Duodenal mucosa (tissue), 2 donors: ENCODE data around the gene EIF3A.

ENCODE experiments used
- H3K27ac ChIP-seq: one replicate; pipeline ENCODE4 v1.7.0; 2013; ENCODE audit warnings: low read depth, low read length
- H3K27me3 ChIP-seq, 2 donors: one replicate each; pipeline ENCODE4 v1.7.0; 2013; ENCODE audit warnings: low read length in 2 of 2, control low read depth in 1 of 2; ENCODE audit not compliant: insufficient read depth in 2 of 2, control insufficient read depth in 1 of 2
- H3K36me3 ChIP-seq, 2 donors: one replicate each; pipeline ENCODE4 v1.7.0; 2013; ENCODE audit warnings: low read length in 2 of 2, control low read depth in 1 of 2; ENCODE audit not compliant: insufficient read depth in 2 of 2, control insufficient read depth in 1 of 2
- H3K4me1 ChIP-seq, 2 donors: one replicate each; pipeline ENCODE4 v1.7.0; 2013; ENCODE audit warnings: low read length in 2 of 2, control low read depth in 1 of 2; ENCODE audit not compliant: insufficient read depth in 2 of 2, control insufficient read depth in 1 of 2
- H3K4me3 ChIP-seq, 2 donors: one replicate each; pipeline ENCODE4 v1.7.0; 2013; ENCODE audit warnings: low read length in 2 of 2, low read depth in 1 of 2
- H3K9ac ChIP-seq, 2 donors: one replicate each; pipeline ENCODE4 v1.7.0; 2013; ENCODE audit warnings: low read length in 2 of 2, low read depth in 1 of 2
- H3K9me3 ChIP-seq, 2 donors: one replicate each; pipeline ENCODE4 v1.7.0; 2013; ENCODE audit warnings: low read length in 2 of 2, control low read depth in 1 of 2; ENCODE audit not compliant: control insufficient read depth in 1 of 2

EIF3A gene

DNA sequence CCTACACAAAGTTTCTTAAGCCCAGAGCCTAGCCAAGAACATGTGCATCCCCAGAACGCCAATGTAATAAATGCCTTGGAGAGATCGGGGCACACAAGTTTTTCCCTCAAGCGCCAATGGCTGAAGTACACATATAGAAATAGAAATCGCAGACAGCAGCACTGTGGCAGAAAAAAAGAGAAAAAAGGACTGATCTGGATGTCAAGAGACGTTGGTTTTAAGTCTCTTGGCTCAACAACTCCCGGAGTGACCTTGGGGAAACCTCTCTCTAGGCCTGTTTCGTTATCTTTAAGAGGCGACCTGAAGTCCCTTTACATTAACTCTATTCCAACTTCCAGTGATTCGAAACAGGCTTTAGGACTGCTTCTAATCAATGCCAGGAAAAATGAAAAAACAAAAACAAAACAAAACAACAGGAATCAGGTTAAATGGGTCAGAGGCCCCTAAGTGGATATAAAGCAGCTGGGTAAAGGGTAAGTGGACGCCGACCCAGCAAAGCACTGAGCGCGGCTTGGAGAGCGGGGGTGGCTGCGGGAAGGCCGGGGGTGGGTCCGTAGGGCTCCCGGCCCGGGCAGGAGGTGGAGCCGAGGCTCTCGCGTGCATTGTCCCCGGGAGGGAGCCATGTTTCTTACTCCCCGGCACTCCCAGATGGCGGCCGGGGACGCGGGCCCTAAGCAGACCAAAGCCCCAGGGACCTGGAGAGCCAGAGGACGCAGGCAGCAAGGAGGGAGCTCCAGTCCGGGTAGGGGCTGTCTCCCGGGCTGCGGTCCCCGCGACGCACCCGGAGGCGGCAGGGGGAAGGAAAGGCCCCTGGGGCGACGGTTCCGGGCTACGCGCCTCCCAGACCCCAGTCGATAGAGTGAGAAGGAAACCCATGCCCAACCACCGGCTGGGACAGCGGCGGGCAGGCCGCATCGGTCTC is 757 bp downstream of the EIF3A start:
- no peaks in the 10 kb centered on the region for H3K36me3 ChIP-seq
- peaks cover 19 to 20% of the 10 kb centered on the region in 2 donors for H3K4me1 ChIP-seq
- peak overlapping the region; percentile 88 to 95 for H3K4me3 ChIP-seq
- H3K9me3 ChIP-seq, result no peaks in the 10 kb centered on the region
- no peaks in the 10 kb centered on the region for H3K27me3 ChIP-seq
- peak overlapping the region; percentile 95 to 96 for H3K9ac ChIP-seq
- H3K27ac ChIP-seq, result peak overlapping the region; percentile 98

DNA sequence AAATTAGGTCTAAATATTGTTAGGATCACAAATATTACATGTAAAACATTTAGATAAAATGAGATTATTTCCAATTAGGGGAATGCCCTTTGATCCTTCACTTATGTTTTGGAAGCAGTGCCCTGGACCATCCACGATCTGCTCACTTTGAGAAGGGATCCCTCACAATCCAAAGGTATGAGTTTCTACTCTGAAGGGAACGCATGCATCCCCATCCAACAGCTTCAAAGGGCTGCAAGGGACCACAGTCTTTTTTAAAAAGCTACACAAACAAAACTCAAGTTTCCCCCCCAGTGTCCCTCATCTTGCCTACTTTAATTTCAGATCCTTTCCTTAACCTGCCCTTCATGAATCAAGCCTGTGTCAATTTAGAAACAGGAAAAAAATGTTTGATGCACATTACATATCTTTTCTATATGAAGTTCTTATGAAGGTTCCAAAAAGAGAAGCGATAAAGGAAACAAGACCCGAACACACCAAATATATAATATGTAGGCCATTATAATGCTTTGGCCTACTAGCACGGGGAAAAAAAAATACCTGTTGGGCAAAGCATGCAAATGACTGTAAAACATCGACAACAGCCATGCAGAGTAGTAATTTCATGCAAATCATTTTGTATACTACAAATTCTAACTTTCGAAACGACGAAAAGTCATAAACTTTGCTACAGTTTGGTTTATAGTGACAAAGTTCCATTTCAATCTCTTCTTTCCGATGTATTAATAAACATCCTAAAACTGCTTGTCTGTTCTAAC is 2.0 kb downstream of the EIF3A start:
- Histone ChIP-seq H3K27me3 (no peaks in the 10 kb centered on the region), H3K9ac (peak overlapping the region; percentile 95 to 96), H3K9me3 (no peaks in the 10 kb centered on the region), H3K36me3 (peaks cover 0 to 2% of the 10 kb centered on the region in 2 donors), H3K4me1 (peaks cover 13 to 20% of the 10 kb centered on the region in 2 donors), H3K27ac (no peak overlapping the region), H3K4me3 (peak overlapping the region; percentile 88 to 95)

DNA sequence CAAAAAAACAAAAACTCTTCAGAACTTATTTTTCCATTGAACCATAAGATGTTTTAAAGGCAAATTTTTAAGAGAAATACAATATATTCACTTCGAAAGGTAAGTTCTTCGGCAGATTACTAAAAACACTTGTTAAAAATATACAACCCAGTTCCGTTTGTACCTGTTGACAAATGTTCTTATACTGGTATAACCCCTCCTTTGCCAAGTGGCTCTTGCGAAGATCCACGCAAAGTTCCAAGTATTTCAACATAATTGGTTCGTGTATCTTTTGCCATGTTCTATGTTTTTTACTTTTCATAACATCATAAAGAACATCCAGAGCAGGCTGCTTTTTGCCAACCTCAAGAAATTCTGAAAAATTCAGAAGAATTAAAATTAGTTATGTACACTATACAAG is 7.0 kb downstream of the EIF3A start:
- Histone ChIP-seq H3K27ac (no peak overlapping the region), H3K9ac (no peak overlapping the region), H3K4me3 (no peak overlapping the region), H3K4me1 (peaks cover 12 to 18% of the 10 kb centered on the region in 2 donors), H3K36me3 (peaks cover 30 to 43% of the 10 kb centered on the region in 2 donors), H3K9me3 (no peaks in the 10 kb centered on the region), H3K27me3 (no peaks in the 10 kb centered on the region)

DNA sequence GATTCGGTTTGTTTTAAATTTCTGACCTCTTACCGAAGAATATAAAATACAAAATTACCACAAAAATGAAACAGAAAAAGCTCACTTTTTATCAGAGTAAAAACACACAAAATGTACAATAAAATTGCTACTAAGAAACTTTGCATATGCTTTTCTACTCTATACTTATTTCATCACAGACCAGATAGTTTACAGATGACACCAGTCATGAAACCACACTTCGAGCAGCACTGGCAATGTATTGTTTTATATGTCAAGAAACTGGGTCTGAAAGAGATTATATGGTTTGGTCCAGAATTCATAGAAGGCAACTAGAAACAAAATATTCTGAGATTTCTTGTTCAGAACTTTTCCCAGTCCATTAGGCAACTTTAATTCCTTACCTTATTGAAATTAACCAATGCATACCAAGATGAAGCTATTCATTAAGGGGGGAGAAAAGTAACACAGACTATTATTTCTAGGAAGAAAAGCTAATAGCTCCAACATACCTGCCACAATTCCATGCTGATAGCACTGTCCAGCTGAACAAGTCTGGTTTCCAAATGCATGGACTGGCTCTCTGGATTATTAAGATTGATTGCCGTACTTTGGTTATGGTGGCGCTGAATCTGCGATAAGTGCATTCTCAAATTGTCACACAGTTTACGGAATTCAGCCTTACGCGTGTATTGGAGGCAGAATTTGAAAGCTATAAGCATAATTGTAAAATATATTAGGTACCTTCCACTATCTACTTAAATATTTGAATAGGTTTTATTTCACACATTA is 10.0 kb downstream of the EIF3A start:
- H3K4me1 ChIP-seq, result peaks cover 0 to 3% of the 10 kb centered on the region in 2 donors
- no peak overlapping the region for H3K4me3 ChIP-seq
- no peaks in the 10 kb centered on the region for H3K27me3 ChIP-seq
- peaks cover 35 to 71% of the 10 kb centered on the region in 2 donors for H3K36me3 ChIP-seq
- no peaks in the 10 kb centered on the region for H3K9me3 ChIP-seq
- H3K9ac ChIP-seq, result no peak overlapping the region
- H3K27ac ChIP-seq, result no peak overlapping the region

DNA sequence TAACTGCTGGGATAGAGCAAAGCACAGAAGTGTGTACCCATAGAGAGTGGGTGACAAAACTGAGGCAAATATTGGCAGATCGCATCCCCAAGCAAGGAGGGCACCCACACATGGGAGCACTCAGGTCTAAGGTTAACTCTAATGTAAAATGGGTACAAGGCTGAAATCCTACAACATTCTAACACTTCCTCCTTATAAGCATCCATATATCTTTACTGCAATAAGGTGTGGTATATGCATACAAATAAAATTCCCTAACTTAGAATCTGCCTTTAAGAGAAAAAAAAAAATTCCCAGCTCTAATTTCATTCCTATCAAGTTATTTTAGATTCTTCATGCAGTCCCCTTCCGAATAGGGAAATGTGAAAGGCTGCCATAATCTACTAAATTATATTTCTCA is 18.7 kb downstream of the EIF3A start:
- H3K36me3 ChIP-seq, result peaks cover 70 to 92% of the 10 kb centered on the region in 2 donors

DNA sequence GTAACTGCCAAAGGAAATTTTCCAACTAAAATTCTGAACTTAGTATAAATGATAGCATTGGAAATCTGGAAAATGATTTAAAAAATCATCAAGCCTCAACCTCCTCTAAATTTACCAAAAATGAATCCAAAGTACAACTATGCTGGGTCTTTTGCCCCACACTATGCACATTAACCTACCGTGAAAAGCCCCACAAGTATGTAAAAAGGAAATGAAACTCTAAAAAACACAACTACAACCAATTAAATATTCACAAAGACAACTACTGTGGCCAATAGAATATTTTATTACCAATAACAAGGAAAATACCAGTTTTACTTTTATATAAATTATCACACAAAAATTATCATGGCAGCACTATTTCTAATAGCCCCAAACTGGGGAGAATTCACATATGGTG is 19.3 kb downstream of the EIF3A start:
- no peak overlapping the region for H3K9ac ChIP-seq
- no peaks in the 10 kb centered on the region for H3K4me1 ChIP-seq
- peaks cover 71 to 92% of the 10 kb centered on the region in 2 donors for H3K36me3 ChIP-seq
- no peak overlapping the region for H3K4me3 ChIP-seq
- H3K27me3 ChIP-seq, result no peaks in the 10 kb centered on the region
- no peak overlapping the region for H3K27ac ChIP-seq
- no peaks in the 10 kb centered on the region for H3K9me3 ChIP-seq

More for the DNA sequence above, 18.7 kb downstream of the EIF3A start:
- Histone ChIP-seq H3K27me3 (no peaks in the 10 kb centered on the region), H3K4me3 (no peak overlapping the region), H3K9ac (no peak overlapping the region), H3K27ac (no peak overlapping the region), H3K9me3 (no peaks in the 10 kb centered on the region), H3K4me1 (no peaks in the 10 kb centered on the region)

DNA sequence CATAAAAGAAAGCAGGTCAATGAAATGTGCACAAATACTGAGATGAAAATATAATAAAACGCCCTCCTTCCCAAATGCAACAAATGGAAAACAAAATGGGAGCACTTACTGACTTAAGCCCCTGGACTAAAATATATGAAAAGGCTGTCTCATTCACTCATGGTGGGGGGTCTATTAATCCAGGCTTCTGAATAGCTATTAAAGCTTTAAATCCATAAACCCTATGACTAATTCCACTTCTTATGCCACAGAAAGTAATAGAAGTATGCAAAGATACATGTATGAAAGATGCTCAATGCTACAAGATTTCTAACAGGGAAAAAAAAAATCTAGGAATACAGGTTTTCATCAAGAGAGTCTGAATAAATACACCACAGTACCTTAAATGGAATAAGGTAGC is 20.5 kb downstream of the EIF3A start:
- no peaks in the 10 kb centered on the region for H3K4me1 ChIP-seq
- peaks cover 72 to 92% of the 10 kb centered on the region in 2 donors for H3K36me3 ChIP-seq
- H3K27me3 ChIP-seq, result no peaks in the 10 kb centered on the region
- H3K4me3 ChIP-seq, result no peak overlapping the region
- no peak overlapping the region for H3K9ac ChIP-seq
- no peak overlapping the region for H3K27ac ChIP-seq
- H3K9me3 ChIP-seq, result no peaks in the 10 kb centered on the region

DNA sequence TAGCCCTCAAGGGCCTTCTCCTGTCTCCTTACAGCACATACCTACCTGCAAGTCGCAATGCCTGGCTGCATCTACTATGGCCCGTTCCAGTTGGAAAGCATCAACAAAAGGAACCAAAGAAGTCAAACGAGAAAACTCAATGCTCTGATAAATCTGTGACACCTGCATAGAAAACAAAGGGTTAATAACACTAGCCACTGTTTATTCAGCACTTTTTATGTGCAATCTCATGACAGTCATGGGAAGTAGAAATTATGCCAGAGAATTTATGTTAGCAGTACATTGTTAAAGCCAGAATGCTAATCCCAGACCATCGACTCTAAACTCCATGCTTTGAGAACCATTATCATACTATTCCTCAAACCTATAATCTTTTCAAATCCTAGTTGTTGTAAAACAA is 21.1 kb downstream of the EIF3A start:
- H3K9me3 ChIP-seq, result no peaks in the 10 kb centered on the region
- H3K9ac ChIP-seq, result no peak overlapping the region
- no peak overlapping the region for H3K4me3 ChIP-seq
- no peaks in the 10 kb centered on the region for H3K27me3 ChIP-seq
- peaks cover 70 to 92% of the 10 kb centered on the region in 2 donors for H3K36me3 ChIP-seq
- H3K27ac ChIP-seq, result no peak overlapping the region
- H3K4me1 ChIP-seq, result no peaks in the 10 kb centered on the region

DNA sequence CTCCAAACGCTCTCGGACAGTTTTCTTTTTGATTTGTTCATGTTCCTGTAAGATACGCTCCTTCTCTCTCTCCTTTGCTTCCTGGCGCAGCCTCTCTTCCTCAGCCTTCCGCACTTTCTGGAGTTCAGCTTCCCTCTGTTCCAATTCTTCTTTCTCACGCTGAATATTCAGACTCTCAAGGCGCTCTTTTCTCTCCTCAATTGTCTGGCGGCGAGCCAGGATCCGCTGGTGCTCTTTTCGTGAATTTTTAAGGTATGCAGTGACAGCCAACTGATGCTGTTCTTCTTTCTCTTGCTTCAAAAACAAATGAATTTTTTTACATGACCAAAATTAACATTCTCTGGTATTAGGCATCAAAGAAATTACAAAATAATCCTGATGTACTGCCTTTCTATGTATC is 22.6 kb downstream of the EIF3A start:
- Histone ChIP-seq H3K27ac (no peak overlapping the region), H3K9me3 (no peaks in the 10 kb centered on the region), H3K27me3 (no peaks in the 10 kb centered on the region), H3K4me1 (no peaks in the 10 kb centered on the region), H3K4me3 (no peak overlapping the region), H3K9ac (no peak overlapping the region), H3K36me3 (peaks cover 66 to 91% of the 10 kb centered on the region in 2 donors)
